ENCODE results near the gene ERN1. TPM values are rescaled to one million over a fixed set of nuclear protein-coding genes. Genes with fewer than 3 reads are reported as not detected.
A peak's percentile ranks its signal among the peaks of the same experiment; 100 is the strongest.

The ERN1 gene
- total and polyA plus RNA-seq, 2 of the 13 experiments (the other 11 are each of a cell fraction or from before 2014, with no cell fraction given): 6.0 to 12.7 TPM

DNA sequence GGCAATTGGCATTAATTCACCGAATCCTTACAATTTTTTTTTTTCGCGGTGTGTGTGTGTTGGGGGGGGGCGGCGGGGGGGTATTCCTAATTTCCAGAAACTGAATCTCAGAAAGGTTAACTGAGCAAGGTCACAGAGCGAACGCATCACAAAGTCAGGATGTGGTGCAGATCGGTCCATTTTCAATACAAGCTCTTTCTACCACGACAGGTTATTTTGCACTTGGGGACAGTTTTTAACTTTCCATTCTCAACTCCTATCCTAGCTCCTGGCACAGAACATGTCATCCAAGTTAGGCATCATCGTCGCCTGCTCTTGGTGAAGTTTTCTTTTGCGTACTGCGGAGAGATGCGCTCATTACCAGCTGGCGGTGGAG is 15.4 kb upstream of the ERN1 start (continued):
- no peak for TF ChIP-seq PTBP1 (IDR thresholded peaks at IDR 0.05; ENCODE audit: low read depth, low read length, poor library complexity, severe bottlenecking)
- no peak for TF ChIP-seq NFATC3 (CRISPR knock-in tag; IDR thresholded peaks at IDR 0.05)
- no peak for TF ChIP-seq ELF3 (CRISPR knock-in tag; IDR thresholded peaks at IDR 0.05)
- TF ChIP-seq ETV6 (CRISPR knock-in tag; conservative IDR thresholded peaks at IDR 0.05): peak; percentile 79; the same call in 1 of the 2 replicates
- 0 out of 2 replicates have a peak, but pooled peaks have one; percentile 14 for TF ChIP-seq ZNF564 (CRISPR knock-in tag; IDR thresholded peaks at IDR 0.05)
- TF ChIP-seq, protein P1, sequence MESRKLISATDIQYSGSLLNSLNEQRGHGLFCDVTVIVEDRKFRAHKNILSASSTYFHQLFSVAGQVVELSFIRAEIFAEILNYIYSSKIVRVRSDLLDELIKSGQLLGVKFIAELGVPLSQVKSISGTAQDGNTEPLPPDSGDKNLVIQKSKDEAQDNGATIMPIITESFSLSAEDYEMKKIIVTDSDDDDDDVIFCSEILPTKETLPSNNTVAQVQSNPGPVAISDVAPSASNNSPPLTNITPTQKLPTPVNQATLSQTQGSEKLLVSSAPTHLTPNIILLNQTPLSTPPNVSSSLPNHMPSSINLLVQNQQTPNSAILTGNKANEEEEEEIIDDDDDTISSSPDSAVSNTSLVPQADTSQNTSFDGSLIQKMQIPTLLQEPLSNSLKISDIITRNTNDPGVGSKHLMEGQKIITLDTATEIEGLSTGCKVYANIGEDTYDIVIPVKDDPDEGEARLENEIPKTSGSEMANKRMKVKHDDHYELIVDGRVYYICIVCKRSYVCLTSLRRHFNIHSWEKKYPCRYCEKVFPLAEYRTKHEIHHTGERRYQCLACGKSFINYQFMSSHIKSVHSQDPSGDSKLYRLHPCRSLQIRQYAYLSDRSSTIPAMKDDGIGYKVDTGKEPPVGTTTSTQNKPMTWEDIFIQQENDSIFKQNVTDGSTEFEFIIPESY (CRISPR knock-in tag; IDR thresholded peaks at IDR 0.05): no peak
- no peak for TF ChIP-seq ZNF792 (CRISPR knock-in tag; IDR thresholded peaks at IDR 0.05)
- TF ChIP-seq ZSCAN21 (CRISPR knock-in tag; IDR thresholded peaks at IDR 0.05; ENCODE audit: borderline replicate concordance): no peak
- TF ChIP-seq CENPX (CRISPR knock-in tag; IDR thresholded peaks at IDR 0.05): no peak
- TF ChIP-seq, protein P2, sequence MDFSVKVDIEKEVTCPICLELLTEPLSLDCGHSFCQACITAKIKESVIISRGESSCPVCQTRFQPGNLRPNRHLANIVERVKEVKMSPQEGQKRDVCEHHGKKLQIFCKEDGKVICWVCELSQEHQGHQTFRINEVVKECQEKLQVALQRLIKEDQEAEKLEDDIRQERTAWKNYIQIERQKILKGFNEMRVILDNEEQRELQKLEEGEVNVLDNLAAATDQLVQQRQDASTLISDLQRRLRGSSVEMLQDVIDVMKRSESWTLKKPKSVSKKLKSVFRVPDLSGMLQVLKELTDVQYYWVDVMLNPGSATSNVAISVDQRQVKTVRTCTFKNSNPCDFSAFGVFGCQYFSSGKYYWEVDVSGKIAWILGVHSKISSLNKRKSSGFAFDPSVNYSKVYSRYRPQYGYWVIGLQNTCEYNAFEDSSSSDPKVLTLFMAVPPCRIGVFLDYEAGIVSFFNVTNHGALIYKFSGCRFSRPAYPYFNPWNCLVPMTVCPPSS (IDR thresholded peaks at IDR 0.05): no peak
- no peak for TF ChIP-seq ZNF329 (CRISPR knock-in tag; IDR thresholded peaks at IDR 0.05; ENCODE audit: low read depth)
- no peak for TF ChIP-seq MIXL1 (CRISPR knock-in tag; IDR thresholded peaks at IDR 0.05)
- TF ChIP-seq FOXP1 (IDR thresholded peaks at IDR 0.05): no peak
- no peak for TF ChIP-seq FOXP1 (CRISPR knock-in tag; IDR thresholded peaks at IDR 0.05)
- TF ChIP-seq ZSCAN20 (CRISPR knock-in tag; IDR thresholded peaks at IDR 0.05; ENCODE audit: borderline replicate concordance): no peak; the same call in 1 of the 2 replicates
- TF ChIP-seq, protein P3, sequence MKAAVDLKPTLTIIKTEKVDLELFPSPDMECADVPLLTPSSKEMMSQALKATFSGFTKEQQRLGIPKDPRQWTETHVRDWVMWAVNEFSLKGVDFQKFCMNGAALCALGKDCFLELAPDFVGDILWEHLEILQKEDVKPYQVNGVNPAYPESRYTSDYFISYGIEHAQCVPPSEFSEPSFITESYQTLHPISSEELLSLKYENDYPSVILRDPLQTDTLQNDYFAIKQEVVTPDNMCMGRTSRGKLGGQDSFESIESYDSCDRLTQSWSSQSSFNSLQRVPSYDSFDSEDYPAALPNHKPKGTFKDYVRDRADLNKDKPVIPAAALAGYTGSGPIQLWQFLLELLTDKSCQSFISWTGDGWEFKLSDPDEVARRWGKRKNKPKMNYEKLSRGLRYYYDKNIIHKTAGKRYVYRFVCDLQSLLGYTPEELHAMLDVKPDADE (CRISPR knock-in tag; IDR thresholded peaks at IDR 0.05): no peak; the same call in 1 of the 2 replicates
- TF ChIP-seq, protein P4, sequence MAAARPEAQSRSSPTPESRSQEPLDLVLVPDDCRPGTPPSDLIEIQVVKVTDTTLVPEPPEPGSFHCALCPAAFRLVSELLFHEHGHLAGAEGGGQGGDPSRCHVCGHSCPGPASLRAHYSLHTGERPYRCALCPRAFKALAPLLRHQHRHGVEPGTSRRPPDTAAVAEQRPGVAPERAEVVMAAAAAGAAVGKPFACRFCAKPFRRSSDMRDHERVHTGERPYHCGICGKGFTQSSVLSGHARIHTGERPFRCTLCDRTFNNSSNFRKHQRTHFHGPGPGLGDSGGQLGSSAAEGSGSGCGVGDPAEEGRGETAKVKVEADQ (CRISPR knock-in tag; IDR thresholded peaks at IDR 0.05; ENCODE audit: borderline replicate concordance): no peak
- TF ChIP-seq, protein P5, sequence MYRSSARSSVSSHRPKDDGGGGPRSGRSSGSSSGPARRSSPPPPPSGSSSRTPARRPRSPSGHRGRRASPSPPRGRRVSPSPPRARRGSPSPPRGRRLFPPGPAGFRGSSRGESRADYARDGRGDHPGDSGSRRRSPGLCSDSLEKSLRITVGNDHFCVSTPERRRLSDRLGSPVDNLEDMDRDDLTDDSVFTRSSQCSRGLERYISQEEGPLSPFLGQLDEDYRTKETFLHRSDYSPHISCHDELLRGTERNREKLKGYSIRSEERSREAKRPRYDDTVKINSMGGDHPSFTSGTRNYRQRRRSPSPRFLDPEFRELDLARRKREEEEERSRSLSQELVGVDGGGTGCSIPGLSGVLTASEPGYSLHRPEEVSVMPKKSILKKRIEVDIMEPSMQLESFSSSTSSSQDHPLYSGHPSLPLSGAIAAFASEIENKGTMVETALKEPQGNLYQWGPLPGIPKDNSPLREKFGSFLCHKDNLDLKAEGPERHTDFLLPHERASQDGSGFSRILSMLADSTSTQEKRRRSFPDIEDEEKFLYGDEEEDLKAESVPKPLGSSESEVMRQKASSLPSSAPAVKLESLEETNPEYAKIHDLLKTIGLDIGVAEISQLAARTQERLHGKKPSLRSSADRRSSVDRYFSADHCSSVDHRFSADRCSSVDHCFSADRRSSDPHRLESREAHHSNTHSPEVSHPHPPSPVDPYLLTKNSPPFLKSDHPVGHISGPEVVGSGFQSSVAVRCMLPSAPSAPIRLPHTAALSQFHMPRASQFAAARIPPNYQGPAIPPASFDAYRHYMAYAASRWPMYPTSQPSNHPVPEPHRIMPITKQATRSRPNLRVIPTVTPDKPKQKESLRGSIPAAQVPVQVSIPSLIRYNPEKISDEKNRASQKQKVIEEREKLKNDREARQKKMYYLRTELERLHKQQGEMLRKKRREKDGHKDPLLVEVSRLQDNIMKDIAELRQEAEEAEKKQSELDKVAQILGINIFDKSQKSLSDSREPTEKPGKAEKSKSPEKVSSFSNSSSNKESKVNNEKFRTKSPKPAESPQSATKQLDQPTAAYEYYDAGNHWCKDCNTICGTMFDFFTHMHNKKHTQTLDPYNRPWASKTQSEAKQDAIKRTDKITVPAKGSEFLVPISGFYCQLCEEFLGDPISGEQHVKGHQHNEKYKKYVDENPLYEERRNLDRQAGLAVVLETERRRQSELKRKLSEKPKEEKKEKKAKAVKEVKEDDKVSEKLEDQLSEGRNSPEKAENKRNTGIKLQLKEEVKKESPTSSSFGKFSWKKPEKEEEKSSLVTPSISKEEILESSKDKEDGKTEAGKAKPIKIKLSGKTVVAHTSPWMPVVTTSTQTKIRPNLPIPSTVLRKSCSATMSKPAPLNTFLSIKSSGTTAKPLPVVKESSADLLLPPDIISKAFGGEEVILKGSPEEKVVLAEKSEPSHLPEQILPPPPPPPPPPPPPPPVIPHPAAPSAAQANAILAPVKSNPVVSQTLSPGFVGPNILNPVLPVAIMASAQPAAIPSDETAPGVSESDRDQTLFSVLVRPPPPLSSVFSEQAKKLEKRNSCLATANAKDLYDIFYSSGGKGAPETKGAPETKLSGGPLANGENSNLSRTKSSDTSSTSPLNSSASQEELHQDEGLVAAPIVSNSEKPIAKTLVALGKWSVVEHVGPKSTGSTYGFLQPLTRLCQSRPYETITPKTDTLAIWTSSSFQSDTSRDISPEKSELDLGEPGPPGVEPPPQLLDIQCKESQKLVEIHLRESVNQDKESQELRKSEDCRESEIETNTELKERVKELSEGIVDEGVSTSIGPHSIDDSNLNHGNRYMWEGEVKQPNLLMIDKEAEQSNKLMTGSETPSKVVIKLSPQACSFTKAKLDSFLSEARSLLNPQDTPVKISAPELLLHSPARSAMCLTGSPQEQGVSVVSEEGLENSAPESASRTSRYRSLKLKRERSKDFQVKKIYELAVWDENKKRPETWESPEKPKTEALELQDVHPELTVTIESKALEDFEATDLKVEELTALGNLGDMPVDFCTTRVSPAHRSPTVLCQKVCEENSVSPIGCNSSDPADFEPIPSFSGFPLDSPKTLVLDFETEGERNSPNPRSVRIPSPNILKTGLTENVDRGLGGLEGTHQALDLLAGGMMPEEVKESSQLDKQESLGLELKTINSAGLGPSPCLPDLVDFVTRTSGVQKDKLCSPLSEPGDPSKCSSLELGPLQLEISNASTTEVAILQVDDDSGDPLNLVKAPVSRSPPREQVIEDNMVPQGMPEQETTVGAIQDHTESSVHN (CRISPR knock-in tag; IDR thresholded peaks at IDR 0.05): no peak
- TF ChIP-seq RBM22 (optimal IDR thresholded peaks at IDR 0.05; ENCODE audit: low read length): no peak

Data from HepG2 (cell line).